ENCODE data around the gene RBBP8. TPM values are rescaled to one million over a fixed set of nuclear protein-coding genes. Genes with fewer than 3 reads are reported as not detected.

Gene RBBP8
- total RNA-seq, 2 experiments from 2014 or later: 1.2 to 2.5 TPM

DNA sequence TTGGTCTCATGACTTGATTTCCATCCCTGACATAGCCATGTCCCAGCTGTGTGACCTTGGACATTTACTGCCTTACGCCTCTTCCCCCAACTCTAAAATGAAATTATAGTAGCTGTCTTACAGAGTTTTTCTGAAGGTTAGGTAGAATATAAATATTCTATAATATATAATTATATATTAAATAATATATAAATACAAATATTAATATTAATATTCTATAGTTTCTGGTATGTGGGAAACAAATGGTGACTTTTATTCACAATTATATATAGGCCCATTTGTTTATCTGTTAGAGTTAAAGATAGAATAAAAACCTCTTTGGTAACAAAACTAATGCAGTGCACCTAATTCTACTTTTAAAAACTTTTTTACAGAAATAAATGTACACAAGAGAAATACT is 1.7 kb downstream of the RBBP8 start:
- Histone ChIP-seq H3K9me3 (ENCODE audit: control insufficient read depth in 1 of 2, insufficient read depth in 1 of 2, low read length in 2 of 2) (no peaks in the 10 kb centered on the region), H3K4me3 (ENCODE audit: low read length) (no peak overlapping the region), H3K4me1 (ENCODE audit: insufficient read depth, low read length) (peaks cover 8% of the 10 kb centered on the region), H3K27ac (ENCODE audit: low read depth in 1 of 2, low read length in 2 of 2) (no peak overlapping the region), H3K27me3 (ENCODE audit: control insufficient read depth in 1 of 2, insufficient read depth in 2 of 2, low read length in 2 of 2) (no peaks in the 10 kb centered on the region), H3K36me3 (ENCODE audit: insufficient read depth, low read length) (no peaks in the 10 kb centered on the region)
- TF ChIP-seq, protein P1, sequence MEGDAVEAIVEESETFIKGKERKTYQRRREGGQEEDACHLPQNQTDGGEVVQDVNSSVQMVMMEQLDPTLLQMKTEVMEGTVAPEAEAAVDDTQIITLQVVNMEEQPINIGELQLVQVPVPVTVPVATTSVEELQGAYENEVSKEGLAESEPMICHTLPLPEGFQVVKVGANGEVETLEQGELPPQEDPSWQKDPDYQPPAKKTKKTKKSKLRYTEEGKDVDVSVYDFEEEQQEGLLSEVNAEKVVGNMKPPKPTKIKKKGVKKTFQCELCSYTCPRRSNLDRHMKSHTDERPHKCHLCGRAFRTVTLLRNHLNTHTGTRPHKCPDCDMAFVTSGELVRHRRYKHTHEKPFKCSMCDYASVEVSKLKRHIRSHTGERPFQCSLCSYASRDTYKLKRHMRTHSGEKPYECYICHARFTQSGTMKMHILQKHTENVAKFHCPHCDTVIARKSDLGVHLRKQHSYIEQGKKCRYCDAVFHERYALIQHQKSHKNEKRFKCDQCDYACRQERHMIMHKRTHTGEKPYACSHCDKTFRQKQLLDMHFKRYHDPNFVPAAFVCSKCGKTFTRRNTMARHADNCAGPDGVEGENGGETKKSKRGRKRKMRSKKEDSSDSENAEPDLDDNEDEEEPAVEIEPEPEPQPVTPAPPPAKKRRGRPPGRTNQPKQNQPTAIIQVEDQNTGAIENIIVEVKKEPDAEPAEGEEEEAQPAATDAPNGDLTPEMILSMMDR (IDR thresholded peaks at IDR 0.05): no peak
- Mint-ChIP-seq H3K27me3 (no peaks in the 10 kb centered on the region), H3K4me3 (peak overlapping the region; percentile 65), H3K27ac (no peak overlapping the region), H3K4me1 (ENCODE audit: low read depth) (peaks cover 13% of the 10 kb centered on the region), H3K36me3 (ENCODE audit: low read depth) (no peaks in the 10 kb centered on the region), H3K9me3 (no peaks in the 10 kb centered on the region)
- intact Hi-C loops (cut with DNase I, micrococcal nuclease): loop anchor here (5.0 to 10.0 kb wide), 6 partner anchors 133 to 518 kb away; partner anchors contain the start of gene RIOK3 (in 1 of the 2)
- ChIA-PET CTCF (no interaction called here), POLR2A (no interaction called here)
- DNase-seq (no peak), ATAC-seq (ENCODE audit: poor library complexity) (no peak)

DNA sequence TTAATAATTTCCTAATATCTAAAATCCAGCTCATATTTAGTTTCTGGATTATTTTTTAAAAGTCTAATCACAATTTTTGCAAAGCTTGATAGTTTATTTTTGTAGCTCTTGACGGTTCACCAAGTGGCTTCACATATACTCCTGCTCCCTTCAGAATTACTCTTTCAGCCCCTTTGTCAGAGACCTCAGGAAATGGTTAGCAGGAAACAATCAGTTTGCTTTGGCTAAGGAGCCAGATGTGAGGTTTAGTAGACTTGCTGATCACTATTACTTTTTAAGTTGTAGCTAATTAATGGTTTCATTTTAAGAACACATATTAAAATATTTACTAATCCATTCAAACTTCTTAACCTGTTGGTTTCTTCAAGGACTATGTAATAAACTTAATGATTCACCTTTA is 2.3 kb downstream of the RBBP8 start:
- no peak overlapping the region for H3K4me3 Mint-ChIP-seq
- TF ChIP-seq, protein P1 (IDR thresholded peaks at IDR 0.05): no peak

DNA sequence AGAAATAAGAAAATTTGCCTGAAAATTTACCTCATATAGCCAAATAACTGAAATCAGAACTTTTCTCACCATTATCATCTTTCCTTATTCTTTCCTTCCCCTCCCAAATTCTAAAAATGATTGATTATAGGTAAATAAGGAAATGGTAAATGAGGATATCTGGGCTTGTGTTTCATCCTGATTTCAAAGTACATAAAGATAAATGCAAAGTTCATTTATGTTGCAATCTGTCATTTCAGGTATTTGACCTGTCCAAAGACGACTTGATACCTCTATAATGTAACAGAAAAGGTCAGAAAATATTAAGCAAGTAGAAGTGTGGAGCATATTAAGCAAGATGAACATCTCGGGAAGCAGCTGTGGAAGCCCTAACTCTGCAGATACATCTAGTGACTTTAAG is 3.4 kb downstream of the RBBP8 start:
- Histone ChIP-seq H3K27ac (ENCODE audit: low read depth in 1 of 2, low read length in 2 of 2) (no peak overlapping the region), H3K4me3 (ENCODE audit: low read length) (no peak overlapping the region), H3K36me3 (ENCODE audit: insufficient read depth, low read length) (no peaks in the 10 kb centered on the region), H3K4me1 (ENCODE audit: insufficient read depth, low read length) (peaks cover 8% of the 10 kb centered on the region), H3K9me3 (ENCODE audit: control insufficient read depth in 1 of 2, insufficient read depth in 1 of 2, low read length in 2 of 2) (no peaks in the 10 kb centered on the region), H3K27me3 (ENCODE audit: control insufficient read depth in 1 of 2, insufficient read depth in 2 of 2, low read length in 2 of 2) (no peaks in the 10 kb centered on the region)
- TF ChIP-seq, protein P1 (IDR thresholded peaks at IDR 0.05): no peak
- CTCF ChIA-PET: no interaction called here
- Mint-ChIP-seq H3K4me1 (ENCODE audit: low read depth) (peaks cover 13% of the 10 kb centered on the region), H3K9me3 (no peaks in the 10 kb centered on the region), H3K4me3 (peak overlapping the region; percentile 4), H3K27me3 (no peaks in the 10 kb centered on the region), H3K27ac (no peak overlapping the region), H3K36me3 (ENCODE audit: low read depth) (no peaks in the 10 kb centered on the region)
- intact Hi-C loops (cut with DNase I, micrococcal nuclease): loop anchor here in 1 of 2 experiments (10.0 kb wide), 1 partner anchor 298 kb away; no protein-coding TSS in a partner anchor
- POLR2A ChIA-PET: no interaction called here
- DNase-seq: no peak
- ATAC-seq (ENCODE audit: poor library complexity): no peak

More for the DNA sequence above, 2.3 kb downstream of the RBBP8 start:
- H3K4me1 ChIP-seq (ENCODE audit: insufficient read depth, low read length): peaks cover 8% of the 10 kb centered on the region
- Mint-ChIP-seq H3K9me3 (no peaks in the 10 kb centered on the region), H3K36me3 (ENCODE audit: low read depth) (no peaks in the 10 kb centered on the region), H3K27ac (no peak overlapping the region), H3K4me1 (ENCODE audit: low read depth) (peaks cover 13% of the 10 kb centered on the region), H3K27me3 (no peaks in the 10 kb centered on the region)
- H3K27me3 ChIP-seq (ENCODE audit: control insufficient read depth in 1 of 2, insufficient read depth in 2 of 2, low read length in 2 of 2): no peaks in the 10 kb centered on the region
- intact Hi-C loops (cut with DNase I, micrococcal nuclease): loop anchor here in 1 of 2 experiments (10.0 kb wide), 1 partner anchor 299 kb away; no protein-coding TSS in a partner anchor
- no peak for DNase-seq
- H3K27ac ChIP-seq (ENCODE audit: low read depth in 1 of 2, low read length in 2 of 2): no peak overlapping the region
- no peaks in the 10 kb centered on the region for H3K9me3 ChIP-seq (ENCODE audit: control insufficient read depth in 1 of 2, insufficient read depth in 1 of 2, low read length in 2 of 2)
- ChIA-PET POLR2A (no interaction called here), CTCF (no interaction called here)
- no peak overlapping the region for H3K4me3 ChIP-seq (ENCODE audit: low read length)
- H3K36me3 ChIP-seq (ENCODE audit: insufficient read depth, low read length): no peaks in the 10 kb centered on the region
- no peak for ATAC-seq (ENCODE audit: poor library complexity)

Data from CD4-positive, alpha-beta T cell (primary cell).